HepG2 (cell line): ENCODE results near the gene HNRNPUL1. TPM values are rescaled to one million over a fixed set of nuclear protein-coding genes. Genes with fewer than 3 reads are reported as not detected.

Experiments used
- AHR ChIP-seq: IDR thresholded peaks from 2 replicates; pipeline ENCODE4 v1.6.1; 2018; ENCODE audit warnings: missing genetic modification reagents, missing compliant biosample characterization
- CBX2 ChIP-seq, 2 experiments: fragments of 200-600 bp in 1 of 2; sonication (generic); formaldehyde crosslinking in 1 of 2; IDR thresholded peaks; 2 replicates each; pipeline versions ENCODE4 v1.7.0 to v1.8.1; 2018 to 2022; ENCODE audit warnings: low read depth in 2 of 2, low read length in 1 of 2, mild to moderate bottlenecking in 1 of 2, missing genetic modification reagents in 1 of 2
- ELF3 ChIP-seq: IDR thresholded peaks from 2 replicates; pipeline ENCODE4 v1.6.1; 2016; ENCODE audit warnings: missing genetic modification reagents, missing compliant biosample characterization
- GFI1 ChIP-seq: sonication (generic); formaldehyde crosslinking; IDR thresholded peaks from 2 replicates; pipeline ENCODE4 v1.5.0; 2020; ENCODE audit warnings: missing genetic modification reagents, mild to moderate bottlenecking, borderline replicate concordance
- HNRNPLL ChIP-seq: fragments of 200-400 bp; formaldehyde crosslinking; IDR thresholded peaks from 2 replicates; pipeline ENCODE4 v1.6.1; 2017; ENCODE audit warnings: mild to moderate bottlenecking, low read depth, low read length; ENCODE audit not compliant: poor library complexity, severe bottlenecking
- NFRKB ChIP-seq: fragments of 450-650 bp; IDR thresholded peaks from 2 replicates; pipeline ENCODE4 v1.6.1; 2017
- NFYB ChIP-seq: sonication (generic); formaldehyde crosslinking; IDR thresholded peaks from 2 replicates; pipeline ENCODE4 v1.4.0; 2020; ENCODE audit warnings: missing genetic modification reagents
- NFYC ChIP-seq: IDR thresholded peaks from 2 replicates; pipeline ENCODE4 v1.6.1; 2016; ENCODE audit warnings: missing genetic modification reagents, missing compliant biosample characterization
- NKX3-1 ChIP-seq: sonication (generic); formaldehyde crosslinking; IDR thresholded peaks from 2 replicates; pipeline ENCODE4 v1.5.0; 2020; ENCODE audit warnings: missing genetic modification reagents
- REL ChIP-seq: sonication (generic); formaldehyde crosslinking; conservative IDR thresholded peaks from 2 replicates; pipeline ENCODE4 v1.8.0; 2022; ENCODE audit warnings: mild to moderate bottlenecking, missing genetic modification reagents, moderate library complexity
- REPIN1 ChIP-seq: sonication (generic); formaldehyde crosslinking; IDR thresholded peaks from 2 replicates; pipeline ENCODE4 v1.8.0; 2022; ENCODE audit warnings: missing genetic modification reagents, low read depth, mild to moderate bottlenecking, borderline replicate concordance
- U2AF1 ChIP-seq: fragments of 200-400 bp; formaldehyde crosslinking; optimal IDR thresholded peaks from 2 replicates; pipeline ENCODE3; 2017; ENCODE audit warnings: mild to moderate bottlenecking, low read depth, low read length
- ZNF24 ChIP-seq: fragments of 450-650 bp; IDR thresholded peaks from 2 replicates; pipeline ENCODE4 v1.6.1; 2017; ENCODE audit warnings: antibody characterized with exemption, mild to moderate bottlenecking
- ZNF333 ChIP-seq: sonication (generic); formaldehyde crosslinking; IDR thresholded peaks from 2 replicates; pipeline ENCODE4 v1.4.0; 2020; ENCODE audit warnings: mild to moderate bottlenecking, missing genetic modification reagents, borderline replicate concordance
- ZNF484 ChIP-seq: sonication (generic); formaldehyde crosslinking; IDR thresholded peaks from 2 replicates; pipeline ENCODE4 v1.5.1; 2020; ENCODE audit warnings: mild to moderate bottlenecking, low read depth, missing genetic modification reagents, borderline replicate concordance
- polyA plus RNA-seq, 8 experiments: library from polyadenylated mRNA; depleted of rRNA in 3 of 8; stranded (reverse) in 7 of 8; unstranded in 1 of 8; fragments of >200 nt; fragmentation: Illumina TruSeq in 4 of 8; extraction: Trizol in 4 of 8; gene quantifications; 2 replicates each; pipeline versions ENCODE4 v1.2.1 to v1.2.3, GENCODE V29; 2011 to 2016; ENCODE audit warnings: low read depth in 4 of 8, missing spikeins in 1 of 8, mixed read lengths in 1 of 8; ENCODE audit not compliant: insufficient read depth in 1 of 8
- total RNA-seq, 5 experiments: library from RNA; depleted of rRNA; stranded (reverse); fragments of >200 nt; fragmentation: Illumina TruSeq; extraction: Trizol; gene quantifications; 2 replicates each; pipeline ENCODE4 v1.2.3, GENCODE V29; 2016; ENCODE audit warnings: low read depth in 1 of 5
- TF ChIP-seq, protein P1 (sequence below): sonication (generic); formaldehyde crosslinking; IDR thresholded peaks from 2 replicates; pipeline ENCODE4 v1.4.0; 2020; ENCODE audit warnings: mild to moderate bottlenecking, missing genetic modification reagents
- TF ChIP-seq, protein P2 (sequence below): sonication (generic); formaldehyde crosslinking; IDR thresholded peaks from 2 replicates; pipeline ENCODE4 v1.5.0; 2020; ENCODE audit warnings: mild to moderate bottlenecking, missing genetic modification reagents, borderline replicate concordance
- TF ChIP-seq, protein P3 (sequence below): sonication (generic); formaldehyde crosslinking; IDR thresholded peaks from 2 replicates; pipeline ENCODE4 v1.8.0; 2022; ENCODE audit warnings: mild to moderate bottlenecking, missing genetic modification reagents, borderline replicate concordance

Gene HNRNPUL1
- total and polyA plus RNA-seq, 2 of the 13 experiments (the other 11 are each of a cell fraction or from before 2014, with no cell fraction given): 30.9 to 81.7 TPM

DNA sequence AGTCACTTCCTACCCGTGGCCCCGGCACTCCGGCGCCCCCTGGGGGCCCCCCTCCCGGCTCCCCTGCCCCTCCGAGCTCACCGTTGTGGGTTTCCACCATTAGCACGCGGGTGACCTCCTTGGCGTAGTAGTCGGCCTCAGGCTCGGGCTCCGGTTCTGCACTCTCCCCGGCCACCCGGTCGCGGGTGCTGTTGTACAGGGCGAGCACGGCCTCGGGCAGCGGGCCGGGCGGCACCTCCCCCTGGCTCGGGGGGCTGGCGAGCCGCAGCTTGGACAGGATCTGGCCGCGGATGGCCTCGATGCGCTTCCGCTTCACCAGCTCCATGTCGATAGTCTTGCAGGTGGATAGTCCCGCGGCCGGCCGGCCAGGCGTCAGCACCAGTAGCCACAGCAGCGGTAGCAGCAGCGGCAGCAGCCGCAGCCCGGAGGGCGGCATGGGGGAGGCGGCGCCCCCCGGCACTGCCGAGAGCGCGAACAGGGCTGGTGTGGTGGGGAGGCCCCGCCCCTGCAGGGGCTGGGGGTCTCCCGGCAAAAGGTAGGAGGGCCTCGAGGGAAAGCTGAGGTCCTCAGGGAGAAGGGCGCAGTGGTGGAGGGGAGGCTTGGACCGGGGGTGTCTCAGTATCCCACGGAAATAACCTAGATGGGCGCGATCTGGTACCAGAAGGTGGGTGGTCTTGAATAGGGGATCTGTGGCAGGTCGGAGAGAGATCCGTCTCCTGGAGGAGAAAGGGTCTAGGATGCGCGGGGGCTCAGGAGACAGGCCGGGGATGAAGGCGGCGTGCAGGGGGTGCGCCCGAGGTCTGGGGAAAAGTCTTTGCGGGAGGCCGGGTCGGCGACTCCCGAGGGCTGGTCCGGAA lies 88.7 kb downstream of the HNRNPUL1 start (continued):
- TF ChIP-seq, protein P1, sequence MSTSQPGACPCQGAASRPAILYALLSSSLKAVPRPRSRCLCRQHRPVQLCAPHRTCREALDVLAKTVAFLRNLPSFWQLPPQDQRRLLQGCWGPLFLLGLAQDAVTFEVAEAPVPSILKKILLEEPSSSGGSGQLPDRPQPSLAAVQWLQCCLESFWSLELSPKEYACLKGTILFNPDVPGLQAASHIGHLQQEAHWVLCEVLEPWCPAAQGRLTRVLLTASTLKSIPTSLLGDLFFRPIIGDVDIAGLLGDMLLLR (CRISPR knock-in tag): no peak
- TF ChIP-seq U2AF1: no peak
- TF ChIP-seq AHR: no peak; the same call in 1 of the 2 replicates
- no peak for TF ChIP-seq ZNF333
- no peak for TF ChIP-seq ELF3 (CRISPR knock-in tag)
- no peak for TF ChIP-seq CBX2 (IDR thresholded peaks at IDR 0.05; ENCODE audit: low read depth, low read length)
- no peak for TF ChIP-seq CBX2 (CRISPR knock-in tag; IDR thresholded peaks at IDR 0.05; ENCODE audit: low read depth)
- TF ChIP-seq NFYB: no peak
- no peak; the same call in 1 of the 2 replicates for TF ChIP-seq REPIN1 (CRISPR knock-in tag)
- TF ChIP-seq ZNF24: no peak
- no peak for TF ChIP-seq ZNF484
- TF ChIP-seq REL (CRISPR knock-in tag): 0 out of 2 replicates have a peak, but pooled peaks have one; percentile 87
- TF ChIP-seq, protein P2, sequence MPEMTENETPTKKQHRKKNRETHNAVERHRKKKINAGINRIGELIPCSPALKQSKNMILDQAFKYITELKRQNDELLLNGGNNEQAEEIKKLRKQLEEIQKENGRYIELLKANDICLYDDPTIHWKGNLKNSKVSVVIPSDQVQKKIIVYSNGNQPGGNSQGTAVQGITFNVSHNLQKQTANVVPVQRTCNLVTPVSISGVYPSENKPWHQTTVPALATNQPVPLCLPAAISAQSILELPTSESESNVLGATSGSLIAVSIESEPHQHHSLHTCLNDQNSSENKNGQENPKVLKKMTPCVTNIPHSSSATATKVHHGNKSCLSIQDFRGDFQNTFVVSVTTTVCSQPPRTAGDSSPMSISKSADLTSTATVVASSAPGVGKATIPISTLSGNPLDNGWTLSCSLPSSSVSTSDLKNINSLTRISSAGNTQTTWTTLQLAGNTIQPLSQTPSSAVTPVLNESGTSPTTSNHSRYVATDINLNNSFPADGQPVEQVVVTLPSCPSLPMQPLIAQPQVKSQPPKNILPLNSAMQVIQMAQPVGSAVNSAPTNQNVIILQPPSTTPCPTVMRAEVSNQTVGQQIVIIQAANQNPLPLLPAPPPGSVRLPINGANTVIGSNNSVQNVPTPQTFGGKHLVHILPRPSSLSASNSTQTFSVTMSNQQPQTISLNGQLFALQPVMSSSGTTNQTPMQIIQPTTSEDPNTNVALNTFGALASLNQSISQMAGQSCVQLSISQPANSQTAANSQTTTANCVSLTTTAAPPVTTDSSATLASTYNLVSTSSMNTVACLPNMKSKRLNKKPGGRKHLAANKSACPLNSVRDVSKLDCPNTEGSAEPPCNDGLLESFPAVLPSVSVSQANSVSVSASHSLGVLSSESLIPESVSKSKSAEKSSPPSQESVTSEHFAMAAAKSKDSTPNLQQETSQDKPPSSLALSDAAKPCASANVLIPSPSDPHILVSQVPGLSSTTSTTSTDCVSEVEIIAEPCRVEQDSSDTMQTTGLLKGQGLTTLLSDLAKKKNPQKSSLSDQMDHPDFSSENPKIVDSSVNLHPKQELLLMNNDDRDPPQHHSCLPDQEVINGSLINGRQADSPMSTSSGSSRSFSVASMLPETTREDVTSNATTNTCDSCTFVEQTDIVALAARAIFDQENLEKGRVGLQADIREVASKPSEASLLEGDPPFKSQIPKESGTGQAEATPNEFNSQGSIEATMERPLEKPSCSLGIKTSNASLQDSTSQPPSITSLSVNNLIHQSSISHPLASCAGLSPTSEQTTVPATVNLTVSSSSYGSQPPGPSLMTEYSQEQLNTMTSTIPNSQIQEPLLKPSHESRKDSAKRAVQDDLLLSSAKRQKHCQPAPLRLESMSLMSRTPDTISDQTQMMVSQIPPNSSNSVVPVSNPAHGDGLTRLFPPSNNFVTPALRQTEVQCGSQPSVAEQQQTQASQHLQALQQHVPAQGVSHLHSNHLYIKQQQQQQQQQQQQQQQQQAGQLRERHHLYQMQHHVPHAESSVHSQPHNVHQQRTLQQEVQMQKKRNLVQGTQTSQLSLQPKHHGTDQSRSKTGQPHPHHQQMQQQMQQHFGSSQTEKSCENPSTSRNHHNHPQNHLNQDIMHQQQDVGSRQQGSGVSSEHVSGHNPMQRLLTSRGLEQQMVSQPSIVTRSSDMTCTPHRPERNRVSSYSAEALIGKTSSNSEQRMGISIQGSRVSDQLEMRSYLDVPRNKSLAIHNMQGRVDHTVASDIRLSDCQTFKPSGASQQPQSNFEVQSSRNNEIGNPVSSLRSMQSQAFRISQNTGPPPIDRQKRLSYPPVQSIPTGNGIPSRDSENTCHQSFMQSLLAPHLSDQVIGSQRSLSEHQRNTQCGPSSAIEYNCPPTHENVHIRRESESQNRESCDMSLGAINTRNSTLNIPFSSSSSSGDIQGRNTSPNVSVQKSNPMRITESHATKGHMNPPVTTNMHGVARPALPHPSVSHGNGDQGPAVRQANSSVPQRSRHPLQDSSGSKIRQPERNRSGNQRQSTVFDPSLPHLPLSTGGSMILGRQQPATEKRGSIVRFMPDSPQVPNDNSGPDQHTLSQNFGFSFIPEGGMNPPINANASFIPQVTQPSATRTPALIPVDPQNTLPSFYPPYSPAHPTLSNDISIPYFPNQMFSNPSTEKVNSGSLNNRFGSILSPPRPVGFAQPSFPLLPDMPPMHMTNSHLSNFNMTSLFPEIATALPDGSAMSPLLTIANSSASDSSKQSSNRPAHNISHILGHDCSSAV (CRISPR knock-in tag): no peak
- TF ChIP-seq NKX3-1 (CRISPR knock-in tag): peak; percentile 79
- TF ChIP-seq, protein P3, sequence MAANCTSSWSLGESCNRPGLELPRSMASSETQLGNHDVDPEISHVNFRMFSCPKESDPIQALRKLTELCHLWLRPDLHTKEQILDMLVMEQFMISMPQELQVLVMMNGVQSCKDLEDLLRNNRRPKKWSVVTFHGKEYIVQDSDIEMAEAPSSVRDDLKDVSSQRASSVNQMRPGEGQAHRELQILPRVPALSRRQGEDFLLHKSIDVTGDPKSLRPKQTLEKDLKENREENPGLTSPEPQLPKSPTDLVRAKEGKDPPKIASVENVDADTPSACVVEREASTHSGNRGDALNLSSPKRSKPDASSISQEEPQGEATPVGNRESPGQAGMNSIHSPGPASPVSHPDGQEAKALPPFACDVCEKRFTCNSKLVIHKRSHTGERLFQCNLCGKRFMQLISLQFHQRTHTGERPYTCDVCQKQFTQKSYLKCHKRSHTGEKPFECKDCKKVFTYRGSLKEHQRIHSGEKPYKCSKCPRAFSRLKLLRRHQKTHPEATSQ: 0 out of 2 replicates have a peak, but pooled peaks have one; percentile 41
- no peak for TF ChIP-seq NFRKB
- no peak for TF ChIP-seq GFI1 (CRISPR knock-in tag)
- TF ChIP-seq NFYC (CRISPR knock-in tag): 0 out of 2 replicates have a peak, but pooled peaks have one; percentile 9
- TF ChIP-seq HNRNPLL: peak; percentile 46
